HG02840 (cell line): ENCODE measurements around the gene ABLIM1.

Experiments
- ATAC-seq: cut with Tn5 transposase; IDR thresholded peaks from one replicate; pipeline ENCODE4 v1.9.1; 2021; ENCODE audit warnings: mild to moderate bottlenecking, moderate library complexity, moderate number of reproducible peaks; ENCODE audit not compliant: unreplicated experiment, low FRiP score

Gene ABLIM1

DNA sequence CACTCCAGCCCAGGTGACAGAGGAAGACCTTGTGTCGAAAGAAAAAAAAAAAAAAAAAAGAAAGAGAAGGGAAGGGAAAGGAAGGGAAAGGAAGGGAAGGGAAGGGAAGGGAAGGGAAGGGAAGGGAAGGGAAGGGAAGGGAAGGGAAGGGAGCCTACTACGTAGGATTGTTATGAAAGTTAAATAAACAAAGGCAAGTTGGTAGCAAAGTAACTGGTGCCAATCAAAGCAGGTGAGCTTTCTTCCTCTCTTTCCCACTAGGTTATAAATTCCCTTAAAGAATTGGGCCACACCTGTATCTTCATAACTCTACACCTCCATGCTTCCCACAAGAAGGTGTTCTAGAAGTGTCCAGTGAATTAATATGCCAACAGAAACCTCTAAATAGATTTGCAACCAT lies 157.4 kb downstream of the ABLIM1 start:
- no peak for ATAC-seq

DNA sequence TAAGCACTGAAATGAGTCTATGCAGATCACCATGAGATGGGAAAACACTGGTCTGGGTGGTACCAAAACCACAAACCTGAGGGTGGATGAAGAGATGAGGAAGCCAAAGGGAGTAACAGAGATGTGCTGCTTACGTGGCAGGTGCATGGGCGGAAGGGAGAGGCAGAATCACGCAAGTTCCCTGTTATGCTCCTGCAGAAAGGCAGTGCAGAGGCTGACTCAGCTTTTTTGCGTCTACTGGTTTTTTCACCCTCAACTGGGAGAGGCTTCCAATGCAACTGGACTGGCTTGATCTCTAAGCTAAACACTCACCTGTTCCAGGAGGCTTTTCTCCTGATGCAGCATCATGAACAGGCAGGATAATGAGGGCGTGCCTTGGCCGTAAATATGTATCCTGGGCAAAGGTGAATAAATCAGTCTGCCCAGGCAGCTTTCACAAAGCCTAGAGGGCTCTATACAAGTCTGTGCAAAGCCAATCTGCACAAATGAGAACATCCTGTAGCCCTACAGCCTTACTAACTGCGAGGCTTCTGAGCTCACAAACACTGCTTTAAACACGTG lies 158.4 kb downstream of the ABLIM1 start:
- ATAC-seq, result peak; percentile 6

DNA sequence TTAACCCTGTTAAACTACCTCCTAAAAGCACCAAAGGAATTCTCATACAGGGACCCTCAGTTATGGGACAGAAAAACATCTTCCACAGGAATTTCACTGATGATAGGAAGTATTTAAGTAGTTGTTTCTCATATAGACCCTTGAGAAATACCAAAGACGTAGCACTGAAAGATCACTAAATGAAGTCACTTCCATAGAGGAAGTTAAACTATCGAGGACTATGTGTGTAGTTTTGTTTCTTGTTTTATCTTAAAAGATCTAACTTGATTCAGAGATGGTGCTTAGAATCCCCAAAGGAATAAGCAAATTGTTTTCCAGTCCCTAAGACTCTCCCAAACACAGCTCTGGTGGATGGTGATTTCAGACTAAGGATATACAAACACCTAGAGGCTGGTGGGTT lies 159.0 kb downstream of the ABLIM1 start:
- peak; percentile 25 for ATAC-seq

DNA sequence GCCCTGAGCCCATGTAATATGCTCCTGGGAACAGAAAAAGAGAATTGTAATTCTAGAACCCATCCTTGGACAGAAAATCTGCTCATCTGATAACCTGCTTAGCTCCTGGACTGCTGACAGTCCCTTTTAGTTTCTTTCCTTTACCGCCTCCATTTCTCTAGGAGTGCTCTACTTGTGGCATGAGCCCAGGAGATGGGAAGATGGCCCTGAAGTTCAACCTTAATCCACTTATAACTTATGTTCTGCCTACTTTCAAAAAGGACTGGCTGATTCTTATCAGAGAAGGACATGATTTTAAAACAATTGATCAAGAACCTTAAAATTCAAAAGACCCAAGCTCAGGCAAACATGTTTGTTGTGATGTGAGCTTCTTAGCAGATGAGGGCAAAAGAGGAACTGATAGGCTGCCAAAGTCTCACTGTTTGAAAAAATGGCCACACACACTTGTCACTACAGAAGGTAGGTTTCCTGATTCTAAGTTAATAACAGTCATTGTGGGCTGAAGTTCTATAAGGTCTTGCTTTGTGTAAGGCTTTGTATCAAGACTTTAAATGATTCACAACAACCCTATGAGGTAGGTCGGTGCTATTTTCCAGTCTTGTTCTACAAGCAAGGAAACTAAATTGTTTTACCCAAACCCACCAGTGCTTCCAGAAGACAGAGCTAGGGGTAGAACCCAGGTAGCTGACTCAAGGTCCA lies 159.5 kb downstream of the ABLIM1 start:
- ATAC-seq, result peak; percentile 68

DNA sequence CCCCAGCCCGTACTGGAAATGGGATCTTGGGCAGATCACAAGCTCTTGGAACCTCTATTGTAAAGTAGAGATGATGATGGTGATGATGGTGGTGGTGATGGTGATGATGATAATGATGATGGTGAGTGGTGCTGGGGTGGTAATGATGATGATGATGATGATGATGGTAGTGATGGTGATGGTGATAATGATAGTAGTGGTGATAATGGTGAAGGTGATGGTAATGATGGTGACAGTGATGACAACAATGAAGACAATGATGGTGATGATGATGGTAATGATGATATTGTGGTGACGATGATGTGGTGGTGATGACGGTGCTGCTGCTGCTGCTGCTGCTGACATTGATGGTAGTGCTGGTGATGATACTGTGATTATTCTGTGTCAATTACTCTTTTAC lies 162.8 kb downstream of the ABLIM1 start:
- ATAC-seq, result no peak

DNA sequence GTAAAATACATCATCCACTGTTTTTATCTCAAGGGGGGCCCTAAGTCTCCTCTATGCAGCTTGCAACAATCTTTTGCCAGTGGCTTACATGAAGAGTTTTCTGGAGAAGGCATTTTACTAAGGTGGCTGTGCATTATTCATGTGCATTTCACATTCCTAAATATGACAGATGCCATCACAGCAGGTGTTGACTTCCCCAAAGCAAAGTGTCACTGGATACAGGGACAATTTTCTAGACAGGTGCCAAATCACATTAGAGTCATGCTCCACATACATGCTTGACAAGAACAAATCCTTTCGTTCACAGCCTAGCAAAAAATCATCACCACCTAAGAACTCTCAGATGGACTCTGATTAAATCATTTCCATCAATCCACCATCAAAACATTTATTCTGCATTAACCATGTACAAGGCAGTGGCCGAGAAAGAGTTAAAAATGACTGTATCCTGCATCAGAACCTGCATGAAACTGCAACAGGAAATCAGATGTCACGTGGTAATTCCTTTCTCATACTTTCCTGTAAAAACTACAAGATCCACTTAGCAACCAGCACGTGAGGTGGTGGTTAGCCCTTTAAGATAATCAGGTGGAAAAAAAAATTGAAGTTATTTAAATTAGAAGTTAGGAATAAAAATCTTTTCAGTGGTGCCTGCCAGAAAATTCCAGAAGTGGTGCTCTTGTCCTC lies 165.6 kb downstream of the ABLIM1 start:
- ATAC-seq, result no peak

DNA sequence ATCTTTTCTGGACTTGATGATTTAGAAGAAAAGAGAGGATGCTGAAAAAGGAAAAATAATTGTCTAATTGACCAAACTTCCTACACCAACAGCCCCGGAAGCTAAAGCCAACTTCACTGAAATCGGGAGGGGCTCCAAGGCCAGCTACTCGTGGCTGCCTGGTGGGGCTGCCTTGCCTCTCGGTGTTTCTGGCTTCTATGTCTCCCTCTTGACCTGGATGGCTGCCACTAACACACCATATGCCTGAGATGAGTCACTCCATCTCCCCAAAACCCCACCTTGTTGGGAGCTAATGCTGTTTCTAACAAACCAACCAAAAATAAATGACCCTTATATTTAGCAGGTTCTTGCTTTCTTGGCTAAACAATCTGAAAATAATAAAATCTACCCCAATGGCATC lies 166.1 kb downstream of the ABLIM1 start:
- no peak for ATAC-seq

DNA sequence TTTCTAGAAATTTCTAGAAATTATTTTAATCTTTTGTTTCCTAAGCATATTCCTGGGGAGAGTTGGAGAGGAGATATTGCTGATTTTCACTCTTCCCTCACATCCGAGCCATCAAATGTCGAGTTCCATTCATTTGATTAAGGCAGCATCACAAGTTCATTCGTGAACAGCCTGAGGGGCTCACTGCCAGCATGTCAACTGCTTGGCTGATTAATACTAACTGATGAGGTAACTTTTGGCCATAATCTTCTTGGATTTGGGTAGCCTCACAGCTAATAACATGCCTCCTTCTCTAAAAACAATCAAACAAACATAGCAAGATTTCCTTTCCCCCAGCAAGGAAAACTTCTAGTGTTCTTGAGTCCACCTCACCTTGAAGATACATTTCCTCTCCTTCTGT lies 166.7 kb downstream of the ABLIM1 start:
- ATAC-seq, result no peak

DNA sequence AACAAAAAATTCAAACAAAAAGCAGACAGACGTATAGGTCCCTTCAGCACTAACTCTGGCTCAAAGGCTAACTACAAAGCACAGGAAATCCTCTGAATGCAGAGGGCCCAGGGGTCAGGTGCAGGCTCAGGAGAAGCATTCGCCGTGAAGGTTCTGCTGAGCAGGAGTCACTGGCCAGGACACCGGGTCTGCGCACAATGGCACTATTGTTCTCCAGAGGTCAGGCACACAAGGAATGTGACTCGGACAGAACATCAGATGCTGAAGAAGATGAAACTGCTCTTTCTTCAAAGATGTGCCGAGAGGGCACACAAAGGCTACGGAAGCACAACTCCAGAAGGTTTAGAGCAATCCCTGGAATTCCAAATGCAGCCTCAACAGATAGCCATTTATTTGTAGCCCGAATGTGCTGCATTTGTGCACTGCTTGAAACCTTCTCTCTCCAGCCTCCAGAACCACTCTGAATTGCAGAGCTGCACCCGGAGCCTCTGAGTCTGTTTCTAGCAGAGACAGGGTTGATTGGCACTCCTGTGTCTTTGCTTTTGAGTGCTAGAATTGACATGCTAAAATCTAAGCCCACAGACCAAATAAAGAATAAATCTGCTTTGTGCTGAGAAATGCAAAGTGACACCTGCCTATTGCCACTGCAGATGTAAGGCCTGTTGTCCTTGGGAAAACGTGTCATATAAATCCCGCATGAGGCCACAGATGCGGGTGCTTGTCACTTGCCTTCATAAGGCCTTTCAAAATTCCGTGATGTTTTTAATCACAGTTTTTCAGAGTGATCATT lies 168.4 kb downstream of the ABLIM1 start:
- ATAC-seq, result no peak

DNA sequence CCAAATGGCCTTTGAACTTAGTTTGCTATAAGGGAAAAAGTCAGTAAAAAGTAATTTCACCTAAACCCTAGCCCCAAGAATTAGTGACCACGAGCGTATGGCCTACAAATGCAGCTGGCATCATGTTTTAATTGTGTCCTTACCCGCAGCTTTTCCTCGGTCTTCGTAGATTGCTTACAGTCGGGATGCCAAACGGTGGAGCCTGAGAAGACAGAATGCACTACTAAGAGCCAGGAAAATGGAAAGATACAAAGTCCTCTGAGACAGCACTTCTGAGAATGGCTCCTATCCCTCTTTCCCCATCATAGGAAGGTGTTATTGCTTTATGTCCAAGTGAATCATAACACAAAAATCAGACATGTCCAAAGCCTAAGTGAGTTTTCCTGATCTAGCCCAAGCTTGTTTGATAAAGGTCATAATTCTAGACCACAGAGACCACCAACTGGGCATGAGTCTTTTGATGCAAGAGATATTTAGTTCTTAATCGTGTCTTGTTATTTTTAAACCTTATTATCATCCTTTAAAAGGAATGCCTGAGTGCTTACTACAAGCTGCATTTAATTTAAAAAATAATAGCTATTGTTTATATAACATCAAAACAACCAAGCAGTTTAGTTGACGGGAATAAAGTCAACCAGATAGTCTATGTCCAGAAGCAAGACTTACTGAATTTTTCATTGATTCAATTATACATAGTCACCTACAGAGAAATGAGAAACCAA lies 170.1 kb downstream of the ABLIM1 start:
- ATAC-seq, result no peak

DNA sequence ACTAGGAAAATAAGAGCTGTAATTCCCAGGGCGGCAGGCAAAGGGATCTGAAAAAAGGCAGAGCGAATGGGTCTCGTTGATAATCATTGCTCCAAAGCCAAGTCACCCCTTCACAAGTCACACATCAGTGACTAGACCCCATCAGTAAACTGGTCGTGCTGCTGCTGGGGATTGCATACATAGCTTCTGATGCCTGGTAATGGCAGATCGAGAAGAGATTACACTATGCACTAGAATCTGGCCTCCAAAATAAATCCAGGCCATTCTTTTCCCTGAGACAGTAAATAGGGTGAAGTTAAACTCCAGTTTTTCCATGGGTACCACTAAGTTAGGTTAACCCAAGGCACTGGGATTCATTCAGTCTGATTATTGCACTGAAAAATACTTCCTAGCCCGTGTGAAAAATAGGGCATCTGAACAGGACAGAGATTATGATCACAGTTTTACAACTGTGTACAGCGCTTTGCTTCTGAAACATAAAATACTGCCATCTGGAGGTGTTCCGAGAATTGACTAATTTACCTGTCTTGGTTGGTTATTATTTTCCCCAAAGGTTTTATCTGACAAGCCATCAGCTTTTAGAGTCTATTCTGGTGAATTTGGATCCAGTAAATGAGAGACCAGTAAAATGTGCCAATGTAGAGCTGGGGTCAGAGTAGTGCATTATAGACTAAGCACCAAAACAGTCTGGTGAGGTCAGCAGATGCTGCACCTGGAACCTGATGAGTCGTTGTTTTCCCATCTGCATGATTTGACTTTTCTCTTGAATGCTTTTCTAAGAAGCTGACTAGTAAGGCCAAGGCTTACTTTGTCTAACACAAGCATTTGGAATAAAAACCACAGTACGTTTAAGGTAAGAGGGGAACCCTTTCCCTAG lies 170.9 kb downstream of the ABLIM1 start:
- ATAC-seq, result no peak

DNA sequence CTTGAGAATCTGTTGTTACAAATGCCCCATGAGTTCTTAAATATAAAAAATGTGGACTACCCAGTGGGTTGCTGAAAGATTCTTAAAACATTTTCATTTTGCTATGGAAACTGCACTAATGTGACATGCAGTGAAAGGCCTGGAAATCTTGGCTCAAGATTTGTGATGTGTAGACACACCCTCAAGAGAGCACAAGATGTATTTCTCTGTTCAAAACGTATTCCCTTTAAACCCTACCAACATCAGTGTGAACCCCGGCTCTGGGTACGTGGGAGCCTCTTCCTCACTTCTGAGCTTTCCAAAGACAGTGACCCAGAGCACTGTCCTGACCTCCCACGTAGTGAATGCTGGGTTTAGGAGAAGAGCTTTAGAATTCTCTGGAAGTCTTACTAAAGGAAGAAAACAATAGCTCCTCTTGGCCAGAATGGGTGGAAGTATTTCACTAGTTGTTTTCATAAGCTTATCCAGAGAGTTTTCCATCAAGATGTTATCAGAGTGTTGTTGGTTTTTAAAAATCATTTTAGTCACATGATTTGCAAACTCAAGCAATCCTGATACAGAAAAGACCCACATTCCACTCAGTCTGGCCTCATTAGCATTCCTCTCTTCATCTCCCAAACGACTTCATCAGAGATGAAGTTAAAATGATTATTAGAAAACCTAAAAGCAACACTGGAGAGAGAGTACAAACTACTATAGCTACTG lies 172.2 kb downstream of the ABLIM1 start:
- no peak for ATAC-seq

DNA sequence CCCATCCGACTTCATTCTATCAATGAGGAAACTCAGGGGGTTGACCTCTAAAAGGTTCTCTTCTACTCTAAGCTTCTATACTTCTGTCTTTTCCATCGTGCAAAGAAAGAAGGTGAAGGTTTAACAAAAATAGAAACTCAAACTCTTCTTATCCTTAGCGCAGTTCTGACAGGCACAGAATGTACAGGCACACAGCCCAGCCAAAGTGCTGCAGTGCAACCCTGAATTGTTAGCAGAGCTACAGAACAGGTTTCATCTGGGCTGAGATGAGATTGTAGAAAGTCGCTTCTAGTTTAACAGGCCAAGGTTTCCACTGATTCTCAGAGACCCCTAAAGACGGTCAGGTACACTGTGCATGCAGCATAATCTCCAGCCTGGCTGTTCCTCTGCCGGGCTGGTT lies 174.5 kb downstream of the ABLIM1 start:
- no peak for ATAC-seq

DNA sequence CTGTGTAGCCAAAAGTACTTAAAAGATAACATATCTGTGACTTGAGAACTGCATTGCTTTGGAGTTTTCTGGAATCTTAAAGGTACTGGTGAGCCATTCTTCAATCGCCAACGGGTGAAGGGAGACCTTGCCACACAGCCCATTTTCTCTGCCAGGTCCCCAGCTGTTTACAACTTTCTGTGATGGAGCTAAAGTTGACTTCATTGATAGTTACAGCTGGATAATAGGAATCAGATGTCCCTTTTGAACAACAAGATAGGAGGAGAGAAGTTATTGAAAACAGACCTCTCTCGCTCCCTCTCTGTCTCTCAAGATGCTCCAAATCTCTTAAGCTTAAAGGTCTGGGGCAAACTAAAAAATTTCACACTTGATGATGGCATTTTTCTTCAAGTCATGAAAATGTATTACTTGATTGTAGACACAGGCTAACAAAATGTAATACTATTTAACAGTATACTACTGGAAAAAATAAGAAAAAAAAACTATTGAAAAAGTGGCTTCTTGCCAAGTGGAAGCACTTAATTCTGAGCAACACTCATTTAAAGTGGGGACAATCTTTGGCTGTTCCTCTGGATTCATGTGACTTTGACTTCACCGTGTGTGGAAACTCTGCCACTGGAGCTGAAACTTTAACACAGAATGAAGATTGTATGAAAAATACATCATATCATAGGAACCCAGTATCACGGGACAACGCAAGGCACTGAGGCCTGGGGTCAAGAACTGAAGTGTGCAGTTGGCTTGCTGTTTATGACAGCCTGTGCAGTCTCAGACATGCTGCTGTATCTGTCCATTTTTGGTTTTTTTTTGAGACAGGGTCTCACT lies 175.4 kb downstream of the ABLIM1 start:
- no peak for ATAC-seq

DNA sequence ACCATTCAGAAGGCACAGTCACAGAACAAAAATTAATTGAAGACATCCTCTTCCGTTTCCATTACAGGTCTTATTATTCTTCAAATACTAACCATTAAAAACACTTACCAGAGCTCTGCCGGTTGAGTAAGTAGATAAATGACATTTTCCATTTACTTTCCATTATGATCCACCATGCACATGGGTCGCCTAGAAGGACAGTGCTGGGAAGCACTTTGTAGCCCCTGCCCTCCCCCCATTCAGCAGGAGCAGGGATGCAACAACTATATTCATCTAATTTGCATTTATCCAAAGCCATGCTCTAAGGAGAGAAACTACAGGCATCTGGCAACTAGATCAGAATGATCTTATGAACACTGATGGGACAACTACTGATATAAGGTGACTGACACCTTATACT lies 177.0 kb downstream of the ABLIM1 start:
- ATAC-seq, result no peak

DNA sequence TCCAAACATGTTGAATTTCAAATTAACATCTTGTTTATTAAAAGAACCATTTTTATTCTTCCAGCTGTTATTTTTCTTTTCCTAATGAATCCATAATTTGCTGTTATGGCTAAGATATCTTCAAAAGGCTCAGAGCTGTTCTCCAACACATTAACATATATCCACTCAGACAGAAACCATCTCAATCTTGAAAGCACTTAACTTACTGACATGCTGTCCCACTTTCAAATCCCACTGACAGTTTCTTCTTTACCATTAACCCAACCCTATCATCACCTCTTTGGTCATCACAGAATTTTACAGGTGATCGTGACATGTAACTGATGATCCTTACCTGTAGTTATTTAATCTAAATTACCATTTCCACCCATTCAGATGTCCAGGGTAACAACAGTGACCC lies 178.2 kb downstream of the ABLIM1 start:
- no peak for ATAC-seq

DNA sequence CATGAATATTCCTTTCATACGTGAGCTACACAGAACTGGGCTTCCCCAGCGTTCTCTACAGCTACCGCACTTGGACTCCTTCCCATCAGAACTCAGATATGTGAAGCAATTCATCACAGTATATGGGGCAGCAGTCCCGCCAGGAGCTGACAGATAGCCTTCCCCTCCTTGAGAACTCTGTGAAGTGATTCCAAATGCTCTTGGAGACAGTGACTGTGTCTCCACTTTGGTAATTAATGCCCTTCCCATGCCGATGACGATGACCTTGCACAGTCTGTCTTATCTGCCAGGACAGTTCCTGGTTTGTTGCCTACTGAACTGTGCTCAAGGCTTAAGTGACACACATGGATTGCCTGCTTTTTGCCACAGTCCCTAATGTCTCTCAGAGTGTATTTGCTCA lies 178.8 kb downstream of the ABLIM1 start:
- no peak for ATAC-seq

DNA sequence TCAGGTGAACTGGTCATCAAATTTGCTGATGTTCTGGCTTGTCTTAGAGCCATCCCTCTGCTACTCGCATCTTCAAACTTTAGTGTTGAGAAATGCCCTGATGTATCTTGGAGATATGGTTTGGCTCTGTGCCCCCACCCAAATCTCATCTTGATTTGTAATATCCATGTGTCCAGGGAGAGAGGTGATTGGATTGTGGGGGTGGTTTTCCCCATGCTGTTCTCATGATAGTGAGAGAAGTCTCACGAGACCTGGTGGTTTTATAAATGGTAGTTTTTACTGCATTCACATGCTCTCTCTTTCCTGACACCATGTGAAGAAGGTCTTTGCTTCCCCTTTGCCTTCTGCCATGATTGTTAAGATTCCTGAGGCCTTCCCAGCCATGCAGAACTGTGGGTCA lies 179.8 kb downstream of the ABLIM1 start:
- no peak for ATAC-seq
